ENCODE data around the gene CNNM1. TPM values are rescaled to one million over a fixed set of nuclear protein-coding genes. Genes with fewer than 3 reads are reported as not detected.

The CNNM1 gene
- total and polyA plus RNA-seq, 2 donors (not counting 3 experiments of a cell fraction or from before 2014, with no cell fraction given) = not detected

GRCh38 chr10:99406149-99406548, 77.0 kb downstream of the CNNM1 start:
- ChIA-PET POLR2A (no interaction called here), CTCF (no interaction called here)
- dilution Hi-C loops (cut with MboI; ENCODE audit: extremely low pct_ligation_motif_present, low sequenced_read_pairs) = no loop called here

More at GRCh38 chr10:99406149-99406548, 77.0 kb downstream of the CNNM1 start:
- Histone ChIP-seq H3K9me3 (replicated peaks; ENCODE audit: control insufficient read depth, insufficient read depth, low read length) (no peaks in the 10 kb centered on the region), H3K27me3 (ENCODE audit: control insufficient read depth in 2 of 2, insufficient read depth in 2 of 2, low read length in 2 of 2) (no peaks in the 10 kb centered on the region), H3K4me1 (ENCODE audit: control insufficient read depth, extremely low read depth, insufficient read depth, low read length) (peaks cover 14% of the 10 kb centered on the region), H3K27ac (ENCODE audit: insufficient read depth, low read depth, low read length) (no peak overlapping the region), H3K9me1 (replicated peaks; ENCODE audit: control insufficient read depth, extremely low read depth, insufficient read depth, low read length) (no peaks in the 10 kb centered on the region), H3K4me3 (replicated peaks in 1 of 3; ENCODE audit: insufficient read depth in 1 of 3, low read depth in 1 of 3, low read length in 3 of 3) (no peak overlapping the region), H3K36me3 (ENCODE audit: control insufficient read depth in 2 of 2, extremely low read depth in 1 of 2, insufficient read depth in 2 of 2, low read length in 2 of 2) (peaks cover 4% of the 10 kb centered on the region in 2 experiments), H2AFZ (ENCODE audit: low read depth, low read length) (no peak overlapping the region), H3K4me2 (ENCODE audit: insufficient read depth, low read length) (no peak overlapping the region), H3K79me2 (ENCODE audit: control insufficient read depth, insufficient read depth, low read length) (no peaks in the 10 kb centered on the region), H3K9ac (replicated peaks; ENCODE audit: extremely low read depth, insufficient read depth, low read length) (no peak overlapping the region), H4K20me1 (replicated peaks; ENCODE audit: control insufficient read depth, extremely low read depth, insufficient read depth, low read length) (no peaks in the 10 kb centered on the region)
- no TSS peak for BruUV-seq (replicated peaks)
- FAIRE-seq = no peak
- DNase-seq (ENCODE audit: low read depth, low spot score) = no peak
- intact Hi-C loops (cut with micrococcal nuclease) = no loop called here
- TF ChIP-seq JUN (IDR thresholded peaks at IDR 0.05; ENCODE audit: borderline replicate concordance, insufficient read depth, insufficient read length, low read depth) (no peak), FOS (IDR thresholded peaks at IDR 0.05; ENCODE audit: borderline replicate concordance, insufficient read depth, low read length) (no peak), CTCF (IDR thresholded peaks at IDR 0.05; ENCODE audit: extremely low read depth in 1 of 2, insufficient read depth in 1 of 2, low read depth in 1 of 2, low read length in 2 of 2) (no peak), MYC (IDR thresholded peaks at IDR 0.05; ENCODE audit: low read depth, low read length) (no peak), EZH2 (IDR thresholded peaks at IDR 0.05; ENCODE audit: borderline replicate concordance, low read depth, low read length, severe bottlenecking) (no peak), MAX (IDR thresholded peaks at IDR 0.05; ENCODE audit: insufficient read depth, insufficient read length) (no peak), POLR2A (IDR thresholded peaks at IDR 0.05; ENCODE audit: low read depth, low read length) (no peak), POLR2AphosphoS5 (IDR thresholded peaks at IDR 0.05; ENCODE audit: insufficient read depth, low read depth, low read length) (no peak), GATA2 (IDR thresholded peaks at IDR 0.05; ENCODE audit: insufficient read depth, insufficient read length, low read depth, low read length) (no peak)

All from endothelial cell of umbilical vein (primary cell).